T-helper 1 cell (primary cell): Measurements from ENCODE around the gene CRISPLD2.

ENCODE experiments used
- DNase-seq, 5 donors: peaks; one replicate each; pipeline ENCODE4 v3.0.0-alpha.2; 2012 to 2020
- total RNA-seq, 4 donors: gene quantifications; one replicate each; lab custom pipeline; 2026; lab: John Stamatoyannopoulos, UW

Gene CRISPLD2
- 0.80 to 5.8 (median 3.4) reads per million in 4 donors for total RNA-seq

- peak; percentile 67 to 87 (median 81) for DNase-seq
Measured at GRCh38 chr16:84819644-84820304, at the start of gene CRISPLD2. Gene CRISPLD2, plus strand, starts transcription at chr16:84819985. Its CDS starts 18,511 bp downstream, at chr16:84838496.

DNA sequence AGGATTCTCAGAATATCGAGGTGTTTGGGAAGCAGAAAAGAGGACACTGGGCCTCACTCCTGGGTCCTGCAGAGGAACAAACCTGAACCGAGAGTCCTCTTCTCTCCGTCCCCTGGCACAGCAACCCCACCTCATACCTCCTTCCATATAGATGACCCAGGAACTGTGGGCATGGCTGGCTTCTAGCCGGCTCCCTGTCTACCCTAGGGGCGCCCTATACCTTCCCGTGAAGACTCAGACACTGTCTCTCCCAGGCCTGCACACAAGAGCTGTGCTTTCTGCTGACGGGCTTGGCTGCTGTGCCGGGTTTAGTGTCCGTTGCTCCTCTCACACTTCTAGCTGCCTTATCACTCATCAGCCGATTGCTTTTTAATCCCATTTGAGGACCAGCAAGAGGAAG, 46.5 kb upstream of the CRISPLD2 start:
- no peak for DNase-seq

DNA sequence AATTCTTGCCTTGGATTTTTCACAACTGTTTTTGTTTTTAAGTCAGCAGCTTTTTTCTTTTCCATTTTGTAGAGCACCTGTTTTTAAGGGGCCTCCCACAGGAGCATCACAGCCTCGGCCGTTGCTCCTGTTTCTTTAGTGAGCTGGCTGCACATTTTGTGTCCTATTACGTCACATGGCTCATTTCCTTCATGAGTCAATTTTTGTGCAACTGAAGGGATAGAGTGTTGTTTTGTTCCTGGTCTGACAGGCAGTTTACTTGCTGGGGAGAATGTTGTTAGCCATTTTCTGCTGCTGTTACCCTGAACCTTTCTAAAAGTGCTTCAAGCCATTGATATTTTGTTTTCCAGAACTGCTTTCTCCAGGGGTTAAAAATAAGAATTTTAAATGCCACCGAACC, 45.0 kb upstream of the CRISPLD2 start:
- DNase-seq = no peak

GRCh38 chr16:84775262-84775810, 44.4 kb upstream of the CRISPLD2 start:
- DNase-seq = no peak

- DNase-seq = no peak
Measured at GRCh38 chr16:84777435-84777834, 42.4 kb upstream of the CRISPLD2 start.

DNA sequence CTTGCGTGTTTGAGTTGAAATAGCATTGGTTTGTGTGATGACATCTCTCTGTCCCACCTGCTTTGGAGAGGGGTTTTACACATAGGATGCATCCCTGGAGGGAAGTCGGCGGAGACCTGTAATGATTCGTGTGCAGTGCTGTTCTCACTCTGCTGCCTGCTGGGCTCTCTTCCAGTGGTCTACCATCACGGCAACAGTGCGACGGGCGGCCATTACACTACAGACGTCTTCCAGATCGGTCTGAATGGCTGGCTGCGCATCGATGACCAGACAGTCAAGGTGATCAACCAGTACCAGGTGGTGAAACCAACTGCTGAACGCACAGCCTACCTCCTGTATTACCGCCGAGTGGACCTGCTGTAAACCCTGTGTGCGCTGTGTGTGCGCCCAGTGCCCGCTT, 41.1 kb upstream of the CRISPLD2 start:
- DNase-seq = no peak

DNA sequence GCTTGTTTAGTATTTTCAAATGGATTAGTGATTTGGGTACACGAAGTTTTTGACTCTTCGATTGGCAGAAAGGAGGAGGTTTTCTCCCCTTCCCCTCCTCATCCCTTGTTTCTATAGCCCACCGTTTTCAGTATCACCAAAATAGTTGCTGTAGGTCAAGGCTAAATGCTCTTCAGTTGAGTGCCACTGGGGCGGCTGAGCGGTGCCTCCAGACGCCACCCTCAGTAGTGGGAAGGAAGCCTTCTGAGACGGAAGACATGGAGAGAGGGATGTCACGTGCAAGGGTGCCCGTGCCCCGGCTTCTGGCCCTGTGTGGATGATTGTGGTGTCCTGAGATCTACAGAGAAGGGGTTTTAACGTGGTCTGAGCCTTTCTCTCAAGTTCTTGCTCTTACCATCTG, 39.7 kb upstream of the CRISPLD2 start:
- DNase-seq = no peak

- DNase-seq = no peak
Measured at GRCh38 chr16:84780544-84781376, 39.0 kb upstream of the CRISPLD2 start.

DNA sequence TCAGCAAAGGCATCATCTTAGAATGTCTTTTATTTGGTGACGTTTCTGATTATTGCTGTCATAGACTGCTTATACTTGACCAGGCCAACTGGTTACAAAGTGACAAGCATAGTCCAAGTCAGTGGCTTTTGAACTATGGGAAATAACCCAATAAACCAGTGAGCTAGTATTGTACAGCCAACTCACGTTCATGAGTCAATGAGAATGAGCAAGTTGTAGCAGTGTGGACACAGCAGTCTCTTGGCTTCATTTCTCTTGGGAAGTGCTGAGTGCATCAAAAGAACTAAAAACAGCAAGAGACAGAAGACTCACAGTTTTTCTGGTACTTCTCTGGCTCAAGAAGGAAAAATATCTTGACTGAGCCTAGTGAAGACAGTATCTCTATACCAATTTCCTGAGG, 36.9 kb upstream of the CRISPLD2 start:
- no peak for DNase-seq

DNA sequence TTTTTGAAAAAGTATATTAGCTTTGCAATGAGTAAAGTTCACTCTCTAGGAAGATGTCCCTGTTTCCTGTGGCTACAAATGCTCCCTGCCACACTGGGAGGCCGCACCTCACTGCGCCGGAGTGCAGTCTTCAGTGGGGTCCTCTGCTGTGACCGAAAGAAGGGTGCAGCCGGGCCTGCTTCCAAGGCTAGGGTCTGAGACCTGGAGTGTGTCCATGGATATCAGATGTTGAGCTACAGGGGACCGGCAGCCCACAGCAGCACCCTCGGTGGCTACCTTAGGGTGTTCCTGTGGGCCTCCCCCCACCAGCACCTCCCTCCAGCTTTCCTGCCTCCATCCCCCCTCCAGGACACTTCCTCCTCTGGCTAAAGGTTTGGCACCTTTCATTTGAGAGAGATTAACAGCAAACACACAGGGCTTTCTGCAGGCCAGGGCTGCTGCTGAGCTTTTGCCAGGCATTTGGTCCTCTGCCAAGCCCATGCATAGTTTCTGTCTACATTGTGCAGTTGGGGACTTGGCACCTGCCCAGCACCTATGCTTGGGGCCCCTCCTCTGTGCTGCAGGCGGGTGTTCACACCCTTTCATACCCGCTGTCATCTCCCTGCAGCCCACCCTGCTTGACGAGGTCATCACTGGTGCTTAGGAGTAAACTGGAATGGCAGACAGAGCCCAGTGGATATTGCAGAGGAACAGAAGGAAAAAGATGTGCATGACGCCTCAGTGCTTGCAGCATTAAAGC, 33.8 kb upstream of the CRISPLD2 start:
- no peak for DNase-seq

- DNase-seq = no peak
Measured at GRCh38 chr16:84786605-84787262, 33.1 kb upstream of the CRISPLD2 start.

DNA sequence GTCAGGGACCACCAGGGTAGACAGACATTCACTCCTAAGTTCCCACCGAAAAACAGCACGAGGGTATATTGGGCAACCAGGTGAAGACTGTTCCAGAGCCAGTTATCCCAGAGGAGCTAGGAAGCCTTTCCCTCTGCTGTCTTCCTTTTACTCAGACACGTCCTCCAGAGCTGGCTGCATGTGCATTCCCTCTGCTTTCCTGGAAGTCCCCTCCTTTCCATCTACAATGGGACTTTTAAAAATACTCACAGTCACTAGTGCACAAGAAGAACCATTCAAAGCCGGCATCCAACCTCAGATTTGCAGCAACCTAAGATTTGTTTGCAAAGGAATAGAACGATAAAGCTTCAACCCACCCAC, 32.5 kb upstream of the CRISPLD2 start:
- DNase-seq = no peak

GRCh38 chr16:84788920-84789391, 30.8 kb upstream of the CRISPLD2 start:
- DNase-seq = no peak

GRCh38 chr16:84789431-84789830, 30.4 kb upstream of the CRISPLD2 start:
- DNase-seq = no peak

DNA sequence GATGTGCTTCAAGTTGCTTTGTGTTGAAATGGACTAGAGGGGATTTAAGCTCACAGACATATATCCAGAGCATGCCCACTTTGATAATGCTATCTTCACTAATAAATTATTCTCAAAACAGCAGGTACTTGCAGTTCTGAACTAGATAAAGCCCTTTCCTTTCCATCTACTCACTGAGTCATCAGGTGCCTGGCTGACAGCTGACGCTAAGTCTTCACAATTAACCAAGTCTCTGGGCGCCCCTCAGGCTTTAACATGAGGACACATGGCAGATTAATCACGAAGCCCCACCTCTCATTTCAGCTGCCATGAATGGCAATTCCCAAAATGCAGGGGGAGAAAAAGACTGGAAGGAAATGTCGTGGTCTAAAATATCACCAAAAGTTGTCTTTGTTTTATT, 29.5 kb upstream of the CRISPLD2 start:
- no peak for DNase-seq

DNA sequence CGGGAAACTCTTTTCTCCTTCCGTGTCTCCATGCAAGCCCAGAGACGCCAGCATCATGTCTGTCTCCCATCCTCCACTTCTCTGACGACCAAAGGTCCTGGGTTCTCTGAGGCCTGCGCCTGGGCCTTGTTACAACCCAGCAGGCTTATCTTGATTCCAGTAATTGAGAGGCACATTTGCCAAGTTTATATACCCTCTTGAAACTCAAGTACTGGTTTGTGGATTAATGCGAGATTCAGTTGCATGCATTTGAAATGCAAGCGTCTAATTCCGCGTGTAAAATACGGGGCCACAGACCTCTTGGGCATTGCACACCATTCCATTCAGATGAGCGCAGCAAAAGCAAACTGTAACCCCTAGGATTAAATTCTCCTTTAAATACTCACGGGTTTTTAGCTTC, 28.7 kb upstream of the CRISPLD2 start:
- no peak for DNase-seq

DNA sequence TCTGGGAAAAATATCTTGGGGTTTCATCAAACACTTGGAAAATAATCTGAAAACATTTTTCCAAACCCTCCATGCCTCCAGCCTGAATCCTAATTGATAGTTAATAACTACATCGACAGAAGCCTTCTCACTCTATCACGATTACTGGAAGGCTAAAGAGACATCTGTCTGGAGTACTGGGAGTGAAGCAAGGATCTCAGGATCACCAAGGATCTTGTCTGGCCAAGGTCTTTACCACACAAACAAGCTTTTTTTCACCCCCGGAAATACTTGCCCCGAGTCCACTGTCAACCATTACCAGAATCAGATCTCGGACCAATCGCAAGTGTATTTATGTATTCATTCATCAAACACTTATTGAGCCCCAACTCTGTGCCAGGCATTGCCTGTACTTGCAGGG, 28.3 kb upstream of the CRISPLD2 start:
- DNase-seq = no peak

- DNase-seq = no peak
Measured at GRCh38 chr16:84794186-84794585, 25.6 kb upstream of the CRISPLD2 start.

DNA sequence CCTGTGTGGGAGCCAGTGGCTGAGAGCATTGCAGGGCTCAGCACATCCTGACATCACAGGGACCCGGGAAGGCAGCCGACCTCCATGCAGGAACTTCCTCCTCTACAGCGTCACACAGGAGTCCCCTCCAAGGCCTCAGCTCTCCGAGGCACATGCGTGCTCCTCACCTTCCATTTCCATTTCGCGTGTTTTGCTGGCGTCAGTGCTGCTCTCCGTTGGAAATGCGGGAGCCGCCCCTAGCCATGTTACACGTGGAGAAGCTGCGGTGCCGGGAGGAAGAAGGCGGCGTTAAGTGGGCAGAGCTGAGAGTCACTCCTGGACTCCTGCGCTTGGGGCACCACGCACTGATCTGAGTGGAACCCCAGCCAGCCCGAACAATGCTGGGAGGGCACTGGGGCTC, 25.2 kb upstream of the CRISPLD2 start:
- DNase-seq = no peak

GRCh38 chr16:84795329-84796053, 24.3 kb upstream of the CRISPLD2 start:
- DNase-seq = no peak

- DNase-seq = no peak
Measured at GRCh38 chr16:84800158-84800978, 19.4 kb upstream of the CRISPLD2 start.
